Activated naive CD4-positive, alpha-beta T cell treated with anti-CD3 and anti-CD28 coated beads, Interleukin-2, amount 50 U/mL, for 16 hours (primary cell): ENCODE measurements around the gene RGSL1.

Experiments
- DNase-seq: peaks from one replicate; pipeline ENCODE4 v3.0.0-alpha.2; 2020

RGSL1 gene

GRCh38 chr1:182450087-182450486 is at the start of gene RGSL1:
TSS of gene RGSL1 (plus strand) at chr1:182450146. CDS start at chr1:182450166, 20 bp downstream.
- no peak for DNase-seq

- no peak for DNase-seq
Observed at GRCh38 chr1:182400567-182400966, 49.4 kb upstream of the RGSL1 start, which contains the start of gene TEDDM1. TSS of gene TEDDM1 (minus strand) at chr1:182400667. CDS start at chr1:182400485, 182 bp downstream.

- DNase-seq, result no peak
Observed at GRCh38 chr1:182404781-182405180, 45.2 kb upstream of the RGSL1 start.

- DNase-seq, result no peak
Observed at GRCh38 chr1:182405578-182405977, 44.4 kb upstream of the RGSL1 start.

- DNase-seq, result no peak
Observed at GRCh38 chr1:182406012-182406411, 43.9 kb upstream of the RGSL1 start.

GRCh38 chr1:182407724-182408123 is 42.2 kb upstream of the RGSL1 start:
- DNase-seq, result no peak

- DNase-seq, result no peak
Observed at GRCh38 chr1:182408435-182409075, 41.4 kb upstream of the RGSL1 start.

- no peak for DNase-seq
Observed at GRCh38 chr1:182410138-182410537, 39.8 kb upstream of the RGSL1 start.

- no peak for DNase-seq
Observed at GRCh38 chr1:182410620-182411273, 39.2 kb upstream of the RGSL1 start.

- no peak for DNase-seq
Observed at GRCh38 chr1:182413486-182413885, 36.5 kb upstream of the RGSL1 start.

- no peak for DNase-seq
Observed at GRCh38 chr1:182413969-182414368, 36.0 kb upstream of the RGSL1 start.

GRCh38 chr1:182415789-182416188 is 34.2 kb upstream of the RGSL1 start:
- no peak for DNase-seq

- no peak for DNase-seq
Observed at GRCh38 chr1:182426442-182427430, 23.2 kb upstream of the RGSL1 start.

GRCh38 chr1:182428043-182428442 is 21.9 kb upstream of the RGSL1 start:
- DNase-seq, result no peak

GRCh38 chr1:182430263-182431068 is 19.5 kb upstream of the RGSL1 start:
- DNase-seq, result no peak

- DNase-seq, result no peak
Observed at GRCh38 chr1:182431278-182431677, 18.7 kb upstream of the RGSL1 start.

- no peak for DNase-seq
Observed at GRCh38 chr1:182433580-182433979, 16.4 kb upstream of the RGSL1 start.

- DNase-seq, result no peak
Observed at GRCh38 chr1:182438326-182438725, 11.6 kb upstream of the RGSL1 start.

- no peak for DNase-seq
Observed at GRCh38 chr1:182441719-182442118, 8.2 kb upstream of the RGSL1 start.

- no peak for DNase-seq
Observed at GRCh38 chr1:182442333-182442732, 7.6 kb upstream of the RGSL1 start.

- no peak for DNase-seq
Observed at GRCh38 chr1:182444497-182444896, 5.4 kb upstream of the RGSL1 start.

GRCh38 chr1:182446033-182446669 is 3.8 kb upstream of the RGSL1 start:
- DNase-seq, result no peak
